Ureter (tissue), 1 donor: ENCODE data around the gene SIAH3. TPM values are rescaled to one million over a fixed set of nuclear protein-coding genes. Genes with fewer than 3 reads are reported as not detected.
"Not testable (repeated sequence)": the region's sequence is repeated elsewhere in the genome, so short reads cannot be mapped to it uniquely, and the experiment has no call there.

Source experiments
- DNase-seq: peaks from one replicate; pipeline ENCODE4 v3.0.0-alpha.2; 2020; ENCODE audit warnings: low spot score
- total RNA-seq: library from RNA; stranded (reverse); gene quantifications from one replicate; pipeline ENCODE4 v1.2.4, GENCODE V29; 2023
- donor health status: DM: yes; HTN: yes; CAD: no.

The SIAH3 gene
- total RNA-seq, 1 donor from 2014 or later: 0.08 TPM

DNA sequence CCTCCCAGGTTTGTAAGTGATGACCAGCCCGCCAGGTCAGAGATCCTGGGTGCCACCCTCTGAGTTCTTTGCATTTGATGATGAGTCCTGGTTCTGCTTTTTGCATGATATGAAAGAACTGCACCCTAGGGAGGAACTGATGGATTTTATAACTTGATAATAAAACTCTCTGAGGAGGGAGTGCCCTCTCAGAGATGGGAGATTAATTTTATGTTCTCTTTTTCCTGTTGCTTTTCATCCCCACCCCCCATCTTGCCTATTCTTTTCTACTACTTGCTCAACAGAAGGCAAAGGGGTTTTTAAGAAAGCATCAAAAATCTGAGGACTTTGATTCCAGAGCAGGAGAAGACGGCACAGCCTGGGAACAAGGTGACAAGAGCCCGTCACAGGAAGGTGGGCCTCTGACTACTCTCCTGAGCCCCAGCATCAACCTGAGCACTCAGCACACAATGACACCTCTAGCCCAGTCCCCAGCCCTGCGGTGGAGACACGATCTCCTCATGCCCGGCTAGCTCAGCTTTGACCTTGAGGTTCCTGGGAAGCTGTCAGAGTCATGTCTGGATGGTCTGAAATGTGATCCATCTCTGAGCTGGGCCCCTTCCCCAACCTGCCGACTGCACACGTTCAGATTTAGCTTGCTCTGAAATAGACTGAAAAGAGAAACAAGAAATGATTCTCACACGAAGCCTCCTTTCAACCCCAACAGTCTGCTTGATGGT, 69.1 kb downstream of the SIAH3 start:
- DNase-seq: no peak

GRCh38 chr13:45781553-45782326, 69.8 kb downstream of the SIAH3 start:
- DNase-seq: no peak

DNA sequence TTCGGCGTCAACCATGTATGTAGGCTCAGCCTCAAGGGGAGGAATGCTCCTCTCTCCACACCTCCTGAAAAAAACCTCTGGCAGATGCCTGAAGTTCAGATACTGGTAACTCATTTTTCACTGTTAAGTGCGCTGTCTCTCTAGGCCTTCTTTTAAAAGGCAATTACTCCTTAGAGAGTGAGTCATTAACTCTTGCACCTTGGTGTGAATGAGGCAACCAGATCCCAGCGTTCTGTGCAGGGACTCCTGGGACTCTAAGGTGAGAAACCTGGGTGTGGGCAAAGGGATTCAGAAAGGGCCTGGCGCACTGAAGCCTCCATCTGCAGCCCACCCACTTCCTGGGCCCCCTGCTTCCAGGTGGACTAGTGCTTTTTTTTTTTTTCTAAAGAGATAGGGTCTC, 71.7 kb downstream of the SIAH3 start:
- DNase-seq: no peak

DNA sequence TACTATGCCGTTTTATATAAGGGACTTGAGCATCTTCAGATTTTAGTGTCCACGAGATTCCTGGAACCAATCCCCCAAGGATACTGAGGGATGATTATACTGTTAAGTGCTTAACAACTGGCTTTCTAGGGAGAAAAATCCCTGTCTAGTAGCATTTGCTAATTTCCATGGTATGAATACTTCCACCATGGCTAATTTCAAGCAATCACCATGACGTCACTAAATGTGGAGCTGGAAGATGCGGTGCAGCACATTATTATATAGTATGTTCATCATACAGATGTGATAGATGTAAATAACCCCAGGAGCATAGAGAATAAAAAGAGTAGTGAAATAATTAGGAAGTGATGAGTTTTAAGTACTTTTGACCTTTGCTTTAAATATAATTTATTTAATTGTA, 72.7 kb downstream of the SIAH3 start:
- DNase-seq: no peak

DNA sequence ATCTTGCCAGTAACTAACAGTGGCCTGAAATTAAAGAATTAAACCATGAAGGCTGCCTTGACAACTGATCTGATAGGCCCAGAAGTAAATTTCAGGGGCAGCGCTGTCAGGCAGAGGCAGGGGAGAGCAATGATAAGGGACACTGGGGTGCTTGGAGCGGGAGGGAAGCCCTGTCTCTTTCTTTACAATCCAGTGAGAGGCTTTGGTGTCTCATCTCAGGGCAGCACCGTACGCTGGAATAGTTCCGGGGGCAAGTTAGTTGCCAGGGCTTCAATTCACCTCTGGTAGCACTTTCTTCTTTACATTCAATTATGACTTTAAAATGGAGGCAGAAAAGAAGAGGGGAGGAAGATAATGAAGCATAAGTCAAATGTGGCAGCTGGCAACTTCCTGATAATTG, 74.8 kb downstream of the SIAH3 start:
- DNase-seq: no peak

- no peak for DNase-seq
These were observed 76.1 kb downstream of the SIAH3 start for GRCh38 chr13:45775401-45775963.

DNA sequence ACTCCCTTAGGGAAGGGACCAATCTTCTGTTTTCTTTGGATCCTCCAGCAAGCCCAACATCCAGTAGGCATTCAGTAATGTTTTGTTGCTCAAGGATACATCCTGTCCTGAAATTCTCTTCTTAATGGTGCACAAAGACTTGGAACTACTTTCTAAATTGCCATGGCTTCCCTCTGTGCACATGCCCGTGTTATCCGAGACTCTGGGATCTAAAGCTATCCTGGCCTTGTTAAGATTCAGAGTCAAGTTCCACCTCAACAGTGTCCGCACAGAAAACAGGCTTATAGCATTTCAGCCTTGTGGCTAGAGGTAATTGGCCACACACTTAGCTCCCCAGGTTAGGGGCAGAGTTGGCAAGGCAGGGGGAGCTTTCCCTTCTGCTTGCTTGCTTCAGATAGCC, 77.6 kb downstream of the SIAH3 start:
- DNase-seq: no peak

- DNase-seq: no peak
These were observed 78.3 kb downstream of the SIAH3 start for GRCh38 chr13:45773236-45773635.

DNA sequence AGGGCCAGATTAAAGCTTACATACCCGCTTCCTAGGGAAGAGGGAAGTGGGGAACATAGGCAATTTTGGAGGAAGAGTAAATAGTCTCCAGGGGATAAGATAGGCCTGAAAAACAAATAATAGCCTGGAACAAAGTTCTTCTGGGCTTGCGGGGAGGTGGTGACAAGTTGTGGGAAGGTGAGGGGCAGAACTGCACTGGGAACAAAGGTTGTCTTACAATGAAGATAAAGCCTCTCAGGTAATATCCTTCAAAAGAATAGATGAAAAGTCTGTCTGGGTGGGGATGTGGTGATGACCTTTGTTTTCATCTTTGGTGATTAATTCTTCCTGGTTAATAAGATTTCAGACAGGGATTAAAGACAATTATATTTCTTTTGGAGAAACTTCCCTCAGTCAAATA, 80.7 kb downstream of the SIAH3 start:
- DNase-seq: no peak

GRCh38 chr13:45768656-45769479, 82.7 kb downstream of the SIAH3 start:
- no peak for DNase-seq

DNA sequence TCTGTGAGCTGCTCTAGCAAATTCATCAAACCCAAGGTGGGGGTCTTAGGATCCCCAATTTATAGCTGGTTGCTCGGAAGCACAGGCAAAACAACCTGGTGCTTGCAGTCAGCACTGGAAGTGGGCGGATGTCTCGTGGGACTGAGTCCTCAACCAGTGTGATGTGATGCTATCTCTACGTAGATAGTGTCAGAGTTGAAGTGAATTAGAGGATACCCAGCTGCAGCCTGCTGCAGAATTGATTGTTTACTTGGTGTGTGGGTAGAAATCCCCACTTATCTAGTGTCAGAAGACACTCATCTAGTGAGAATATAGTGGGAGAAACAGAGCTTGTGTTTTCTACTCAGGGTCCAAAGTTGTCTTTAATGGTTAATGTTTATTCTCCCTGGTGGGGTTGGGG, 86.1 kb downstream of the SIAH3 start:
- no peak for DNase-seq

GRCh38 chr13:45763419-45763818, 88.1 kb downstream of the SIAH3 start:
- DNase-seq: no peak

- not testable (repeated sequence) for DNase-seq
These were observed 94.0 kb downstream of the SIAH3 start for GRCh38 chr13:45757589-45757988.

- DNase-seq: not testable (repeated sequence)
These were observed 95.1 kb downstream of the SIAH3 start for GRCh38 chr13:45756498-45756897.

- no peak for DNase-seq
These were observed 99.0 kb downstream of the SIAH3 start for GRCh38 chr13:45752510-45752909.

GRCh38 chr13:45751885-45752284, 99.7 kb downstream of the SIAH3 start:
- DNase-seq: no peak

- DNase-seq: no peak
These were observed 101.0 kb downstream of the SIAH3 start for GRCh38 chr13:45750566-45750965.

- DNase-seq: no peak
These were observed 102.4 kb downstream of the SIAH3 start for GRCh38 chr13:45748941-45749759.

- no peak for DNase-seq
These were observed 104.5 kb downstream of the SIAH3 start for GRCh38 chr13:45747071-45747470.

DNA sequence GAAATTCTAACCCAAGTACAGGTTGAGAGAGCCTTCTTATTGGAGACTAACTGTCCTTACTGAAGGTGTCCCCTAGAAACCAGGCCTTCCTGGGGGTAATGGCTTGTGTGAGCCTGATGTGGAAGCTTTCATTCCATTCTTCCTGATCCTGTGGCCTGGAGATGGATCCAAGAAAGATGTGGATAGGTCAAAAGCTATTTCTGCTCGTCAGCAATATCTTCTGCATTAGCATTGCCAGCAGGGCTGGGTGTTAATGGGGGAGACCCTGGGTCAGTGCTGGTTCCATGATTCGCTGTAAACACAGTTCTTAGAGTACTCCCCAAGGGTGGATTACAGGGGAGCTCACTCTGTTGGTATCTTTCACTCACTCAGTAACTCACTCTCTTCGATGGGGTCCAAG, 106.6 kb downstream of the SIAH3 start:
- no peak for DNase-seq

DNA sequence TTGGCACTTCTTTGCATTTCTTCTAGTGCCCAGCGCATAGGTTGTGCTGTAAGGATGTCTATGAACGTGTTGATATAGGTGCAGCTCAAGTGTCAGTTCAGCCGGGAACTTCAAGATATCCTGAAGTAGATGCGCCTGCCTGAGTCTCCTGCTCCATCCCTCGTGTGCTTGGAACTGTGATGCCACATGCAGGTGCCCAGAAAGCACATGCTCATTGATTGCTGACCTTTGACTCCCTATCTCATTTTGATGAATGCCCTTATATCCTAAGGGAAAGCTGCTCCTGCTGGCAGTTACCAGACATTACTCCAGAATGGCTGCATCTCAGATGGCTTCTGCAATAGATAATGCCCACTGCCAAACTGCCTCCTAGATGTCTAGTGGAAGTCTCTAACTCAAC, 108.6 kb downstream of the SIAH3 start:
- no peak for DNase-seq
